C4-2B (cell line): ENCODE data around the gene BRWD1.

Experiments used
- CTCF ChIP-seq: fragments of 450-650 bp; conservative IDR thresholded peaks from 2 replicates; pipeline ENCODE4 v1.5.1; 2017; ENCODE audit warnings: mild to moderate bottlenecking
- ZFX ChIP-seq: fragments of 450-650 bp; IDR thresholded peaks from 2 replicates; pipeline ENCODE4 v1.6.1; 2017

GRCh38 chr21:39288987-39289386, 24.4 kb downstream of the BRWD1 start:
- TF ChIP-seq ZFX = no peak
- TF ChIP-seq CTCF = no peak
